DOHH2 (cell line): ENCODE results near the gene RCAN3.

ENCODE experiments used
- H3F3A ChIP-seq: fragments of 200-600 bp; sonication (generic), shearing (Covaris generic); 2 replicates; pipeline ENCODE4 v1.6.0; 2016; ENCODE audit warnings: antibody characterized with exemption, mild to moderate bottlenecking; ENCODE audit not compliant: control insufficient read depth, insufficient read depth
- H3K27ac ChIP-seq: fragments of 200-600 bp; sonication (generic); 2 replicates; pipeline ENCODE4 v1.5.1; 2014; ENCODE audit warnings: low read depth, mild to moderate bottlenecking, low read length, moderate library complexity
- H3K27me3 ChIP-seq: fragments of 200-600 bp; sonication (generic); 2 replicates; pipeline ENCODE4 v1.6.1; 2014; ENCODE audit warnings: mild to moderate bottlenecking, low read length, mixed read lengths; ENCODE audit not compliant: control insufficient read depth
- H3K36me3 ChIP-seq: fragments of 200-600 bp; sonication (generic); 2 replicates; pipeline ENCODE4 v1.6.1; 2014; ENCODE audit warnings: mild to moderate bottlenecking, low read length, moderate library complexity, mixed read lengths; ENCODE audit not compliant: control insufficient read depth
- H3K4me1 ChIP-seq: fragments of 200-600 bp; sonication (generic); 2 replicates; pipeline ENCODE4 v1.6.1; 2014; ENCODE audit warnings: mild to moderate bottlenecking, low read length, mixed read lengths; ENCODE audit not compliant: control insufficient read depth
- H3K4me2 ChIP-seq: fragments of 200-600 bp; sonication (generic); 2 replicates; pipeline ENCODE4 v1.6.0; 2014; ENCODE audit warnings: mild to moderate bottlenecking, low read length, moderate library complexity
- H3K4me3 ChIP-seq: fragments of 200-600 bp; sonication (generic); 2 replicates; pipeline ENCODE4 v1.5.1; 2014; ENCODE audit warnings: mild to moderate bottlenecking, low read length, mixed read lengths
- H3K79me2 ChIP-seq: fragments of 200-600 bp; sonication (generic); 2 replicates; pipeline ENCODE4 v1.6.1; 2014; ENCODE audit warnings: mild to moderate bottlenecking, low read length, mixed read lengths; ENCODE audit not compliant: control insufficient read depth
- H3K9me2 ChIP-seq: fragments of 200-600 bp; sonication (generic); replicated peaks from 2 replicates; pipeline ENCODE4 v1.6.1; 2014; ENCODE audit warnings: mild to moderate bottlenecking, low read length, mixed read lengths; ENCODE audit not compliant: control insufficient read depth
- H3K9me3 ChIP-seq: fragments of 200-600 bp; sonication (generic); 2 replicates; pipeline ENCODE4 v1.6.1; 2014; ENCODE audit warnings: antibody characterized with exemption, low read length, mixed read lengths; ENCODE audit not compliant: control insufficient read depth, insufficient read depth
- H4K20me1 ChIP-seq: fragments of 200-600 bp; sonication (generic); 2 replicates; pipeline ENCODE4 v1.6.0; 2014; ENCODE audit warnings: low read depth, mild to moderate bottlenecking, antibody characterized with exemption, low read length, moderate library complexity; ENCODE audit not compliant: control insufficient read depth, insufficient read depth
- EZH2phosphoT487 ChIP-seq: fragments of 200-600 bp; sonication (generic); IDR thresholded peaks from 2 replicates; pipeline ENCODE4 v1.6.1; 2017; ENCODE audit warnings: borderline replicate concordance, mild to moderate bottlenecking, antibody characterized with exemption, low read length, moderate library complexity, mixed read lengths
- TF ChIP-seq, protein P1 (sequence below): fragments of 200-600 bp; sonication (generic); IDR thresholded peaks from one replicate; pipeline ENCODE4 v1.5.1; 2014; ENCODE audit warnings: antibody characterized with exemption, mild to moderate bottlenecking, low read depth, low read length; ENCODE audit not compliant: poor library complexity, severe bottlenecking

Gene RCAN3

DNA sequence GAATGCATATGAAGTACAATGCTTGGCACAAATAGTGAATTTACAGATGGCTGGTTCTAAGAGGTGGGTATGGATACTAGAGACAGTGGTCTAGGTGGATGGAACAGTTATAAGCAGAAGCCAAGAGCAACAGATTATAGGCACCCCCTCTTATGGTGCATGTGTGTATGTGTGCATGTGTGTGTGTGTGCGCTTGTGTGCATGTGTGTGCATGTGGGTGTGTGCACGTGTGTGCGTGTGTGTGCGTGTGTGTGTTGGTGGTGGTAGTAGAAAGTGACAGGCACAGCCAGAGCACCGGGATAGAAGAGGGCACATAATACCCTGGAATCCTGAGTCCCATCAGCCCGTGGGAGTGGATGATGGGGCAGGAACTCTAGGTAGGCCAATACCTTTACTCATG lies 54.6 kb downstream of the RCAN3 start:
- H4K20me1 ChIP-seq, result no peaks in the 10 kb centered on the region
- no peak overlapping the region for H3K4me2 ChIP-seq
- no peaks in the 10 kb centered on the region for H3K9me2 ChIP-seq
- H3K27ac ChIP-seq, result no peak overlapping the region
- H3K27me3 ChIP-seq, result peaks cover 9% of the 10 kb centered on the region
- no peaks in the 10 kb centered on the region for H3F3A ChIP-seq
- H3K4me1 ChIP-seq, result peaks cover 12% of the 10 kb centered on the region
- TF ChIP-seq EZH2phosphoT487, result no peak
- no peaks in the 10 kb centered on the region for H3K79me2 ChIP-seq
- no peak overlapping the region for H3K4me3 ChIP-seq
- H3K36me3 ChIP-seq, result no peaks in the 10 kb centered on the region
- H3K9me3 ChIP-seq, result no peaks in the 10 kb centered on the region

- H3K79me2 ChIP-seq, result no peaks in the 10 kb centered on the region
- H3K4me3 ChIP-seq, result no peak overlapping the region
- H3F3A ChIP-seq, result no peaks in the 10 kb centered on the region
- TF ChIP-seq, protein P1, sequence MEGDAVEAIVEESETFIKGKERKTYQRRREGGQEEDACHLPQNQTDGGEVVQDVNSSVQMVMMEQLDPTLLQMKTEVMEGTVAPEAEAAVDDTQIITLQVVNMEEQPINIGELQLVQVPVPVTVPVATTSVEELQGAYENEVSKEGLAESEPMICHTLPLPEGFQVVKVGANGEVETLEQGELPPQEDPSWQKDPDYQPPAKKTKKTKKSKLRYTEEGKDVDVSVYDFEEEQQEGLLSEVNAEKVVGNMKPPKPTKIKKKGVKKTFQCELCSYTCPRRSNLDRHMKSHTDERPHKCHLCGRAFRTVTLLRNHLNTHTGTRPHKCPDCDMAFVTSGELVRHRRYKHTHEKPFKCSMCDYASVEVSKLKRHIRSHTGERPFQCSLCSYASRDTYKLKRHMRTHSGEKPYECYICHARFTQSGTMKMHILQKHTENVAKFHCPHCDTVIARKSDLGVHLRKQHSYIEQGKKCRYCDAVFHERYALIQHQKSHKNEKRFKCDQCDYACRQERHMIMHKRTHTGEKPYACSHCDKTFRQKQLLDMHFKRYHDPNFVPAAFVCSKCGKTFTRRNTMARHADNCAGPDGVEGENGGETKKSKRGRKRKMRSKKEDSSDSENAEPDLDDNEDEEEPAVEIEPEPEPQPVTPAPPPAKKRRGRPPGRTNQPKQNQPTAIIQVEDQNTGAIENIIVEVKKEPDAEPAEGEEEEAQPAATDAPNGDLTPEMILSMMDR, result no peak
- TF ChIP-seq EZH2phosphoT487, result no peak
- peaks cover 9% of the 10 kb centered on the region for H3K27me3 ChIP-seq
- no peaks in the 10 kb centered on the region for H3K9me2 ChIP-seq
- no peak overlapping the region for H3K27ac ChIP-seq
- H4K20me1 ChIP-seq, result no peaks in the 10 kb centered on the region
- no peak overlapping the region for H3K4me2 ChIP-seq
- H3K4me1 ChIP-seq, result peaks cover 12% of the 10 kb centered on the region
- H3K36me3 ChIP-seq, result no peaks in the 10 kb centered on the region
- H3K9me3 ChIP-seq, result no peaks in the 10 kb centered on the region
These were observed 55.1 kb downstream of the RCAN3 start for GRCh38 chr1:24557711-24558131.

- H3K9me2 ChIP-seq, result no peaks in the 10 kb centered on the region
- no peaks in the 10 kb centered on the region for H3K79me2 ChIP-seq
- no peak for TF ChIP-seq EZH2phosphoT487
- TF ChIP-seq, protein P1, result no peak
- no peak overlapping the region for H3K4me3 ChIP-seq
- peaks cover 9% of the 10 kb centered on the region for H3K27me3 ChIP-seq
- H3K4me1 ChIP-seq, result peaks cover 12% of the 10 kb centered on the region
- H3K27ac ChIP-seq, result no peak overlapping the region
- no peaks in the 10 kb centered on the region for H4K20me1 ChIP-seq
- H3K9me3 ChIP-seq, result no peaks in the 10 kb centered on the region
- no peaks in the 10 kb centered on the region for H3K36me3 ChIP-seq
- no peaks in the 10 kb centered on the region for H3F3A ChIP-seq
- no peak overlapping the region for H3K4me2 ChIP-seq
These were observed 55.8 kb downstream of the RCAN3 start for GRCh38 chr1:24558455-24558854.

DNA sequence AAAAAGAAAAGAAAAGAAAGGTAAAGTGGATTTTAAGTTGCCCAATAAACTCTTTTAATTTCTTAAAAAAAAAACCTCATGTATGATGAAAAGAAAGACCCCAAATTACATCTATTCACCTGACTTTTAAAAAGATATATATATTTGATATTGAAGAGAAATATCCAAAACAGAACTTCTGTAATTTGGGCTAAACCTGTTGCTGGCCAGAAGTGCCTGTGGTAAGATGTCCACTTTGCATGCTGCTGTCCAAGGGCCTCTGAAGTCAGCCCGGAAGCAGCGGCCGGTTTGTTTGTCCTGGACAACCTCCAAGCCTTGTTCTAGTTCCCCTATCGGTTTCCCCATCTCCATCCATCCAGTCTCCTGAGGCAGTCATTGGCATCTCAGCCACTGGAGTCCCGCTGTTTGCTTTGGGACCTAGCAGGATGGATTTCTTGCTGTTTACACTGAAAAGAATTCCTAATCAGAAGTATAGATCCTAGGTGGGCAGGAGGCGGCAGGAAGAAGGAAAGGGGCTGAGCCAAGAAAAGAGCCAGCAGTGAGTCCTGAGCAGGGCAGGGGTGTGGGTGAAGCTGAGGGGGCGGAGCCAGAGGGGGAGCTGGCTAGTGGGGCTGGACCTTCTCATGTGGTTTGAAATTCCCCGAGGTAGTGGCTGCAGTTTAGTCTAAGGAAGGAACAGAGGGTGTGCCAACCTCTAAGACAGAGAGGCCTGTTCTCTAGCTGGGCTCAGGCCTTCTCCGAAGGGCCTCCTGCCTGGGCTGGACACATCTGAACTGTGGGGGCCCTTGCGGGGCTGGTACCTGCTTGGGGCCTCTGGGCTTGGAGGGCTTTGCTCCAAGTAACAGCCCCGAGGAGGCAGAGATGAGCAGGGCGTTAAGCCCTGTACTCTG lies 56.5 kb downstream of the RCAN3 start:
- H3K4me2 ChIP-seq, result no peak overlapping the region
- TF ChIP-seq, protein P1, result no peak
- no peak for TF ChIP-seq EZH2phosphoT487
- H3K36me3 ChIP-seq, result no peaks in the 10 kb centered on the region
- peaks cover 12% of the 10 kb centered on the region for H3K4me1 ChIP-seq
- no peaks in the 10 kb centered on the region for H3K9me2 ChIP-seq
- no peak overlapping the region for H3K27ac ChIP-seq
- no peaks in the 10 kb centered on the region for H3F3A ChIP-seq
- H3K79me2 ChIP-seq, result no peaks in the 10 kb centered on the region
- H3K9me3 ChIP-seq, result no peaks in the 10 kb centered on the region
- no peaks in the 10 kb centered on the region for H4K20me1 ChIP-seq
- peaks cover 9% of the 10 kb centered on the region for H3K27me3 ChIP-seq
- H3K4me3 ChIP-seq, result no peak overlapping the region
